HepG2 (cell line): Measurements from ENCODE around the gene U2SURP. TPM values are rescaled to one million over a fixed set of nuclear protein-coding genes. Genes with fewer than 3 reads are reported as not detected.

Experiments used
- IRF2 ChIP-seq: IDR thresholded peaks from 2 replicates; pipeline ENCODE4 v1.6.1; 2018; ENCODE audit warnings: missing genetic modification reagents, missing compliant biosample characterization
- SP140L ChIP-seq: sonication (generic); formaldehyde crosslinking; IDR thresholded peaks from 2 replicates; pipeline ENCODE4 v1.4.0; 2020; ENCODE audit warnings: missing genetic modification reagents, borderline replicate concordance
- USF2 ChIP-seq, 2 experiments: sonication (generic) in 1 of 2; formaldehyde crosslinking in 1 of 2; IDR thresholded peaks; 2 replicates each; pipeline versions ENCODE4 v1.5.1 to v1.6.1; 2011 to 2020; ENCODE audit warnings: borderline replicate concordance in 1 of 2, low read depth in 1 of 2, low read length in 1 of 2, mild to moderate bottlenecking in 1 of 2, missing genetic modification reagents in 1 of 2, moderate library complexity in 1 of 2
- ZBTB33 ChIP-seq: sonication (generic); formaldehyde crosslinking; IDR thresholded peaks from 2 replicates; pipeline ENCODE4 v1.4.0; 2020; ENCODE audit warnings: missing genetic modification reagents
- ZNF18 ChIP-seq: sonication (generic); formaldehyde crosslinking; IDR thresholded peaks from 2 replicates; pipeline ENCODE4 v1.8.0; 2022; ENCODE audit warnings: mild to moderate bottlenecking, missing genetic modification reagents; ENCODE audit not compliant: insufficient replicate concordance
- ZNF263 ChIP-seq: sonication (generic); formaldehyde crosslinking; IDR thresholded peaks from 2 replicates; pipeline ENCODE4 v1.4.0; 2020; ENCODE audit warnings: missing genetic modification reagents
- ZNF30 ChIP-seq: sonication (generic); formaldehyde crosslinking; IDR thresholded peaks from 2 replicates; pipeline ENCODE4 v1.5.0; 2020; ENCODE audit warnings: mild to moderate bottlenecking, missing genetic modification reagents
- ZNF580 ChIP-seq: IDR thresholded peaks from 2 replicates; pipeline ENCODE4 v1.6.1; 2016; ENCODE audit warnings: low read depth, borderline replicate concordance
- ZNF687 ChIP-seq: sonication (generic); formaldehyde crosslinking; IDR thresholded peaks from 2 replicates; pipeline ENCODE4 v1.5.1; 2020; ENCODE audit warnings: mild to moderate bottlenecking, missing genetic modification reagents, moderate library complexity
- ZNF773 ChIP-seq: sonication (generic); formaldehyde crosslinking; IDR thresholded peaks from 2 replicates; pipeline ENCODE4 v1.4.0; 2020; ENCODE audit warnings: missing genetic modification reagents, borderline replicate concordance
- ZNF792 ChIP-seq: IDR thresholded peaks from 2 replicates; pipeline ENCODE4 v1.6.1; 2016
- ZNF841 ChIP-seq: sonication (generic); formaldehyde crosslinking; IDR thresholded peaks from 2 replicates; pipeline ENCODE4 v1.8.1; 2023; ENCODE audit warnings: missing genetic modification reagents, borderline replicate concordance
- ZNF879 ChIP-seq: sonication (generic); formaldehyde crosslinking; IDR thresholded peaks from 2 replicates; pipeline ENCODE4 v1.8.1; 2023; ENCODE audit warnings: missing genetic modification reagents
- polyA plus RNA-seq, 8 experiments: library from polyadenylated mRNA; depleted of rRNA in 3 of 8; stranded (reverse) in 7 of 8; unstranded in 1 of 8; fragments of >200 nt; fragmentation: Illumina TruSeq in 4 of 8; extraction: Trizol in 4 of 8; gene quantifications; 2 replicates each; pipeline versions ENCODE4 v1.2.1 to v1.2.3, GENCODE V29; 2011 to 2016; ENCODE audit warnings: low read depth in 4 of 8, missing spikeins in 1 of 8, mixed read lengths in 1 of 8; ENCODE audit not compliant: insufficient read depth in 1 of 8
- total RNA-seq, 5 experiments: library from RNA; depleted of rRNA; stranded (reverse); fragments of >200 nt; fragmentation: Illumina TruSeq; extraction: Trizol; gene quantifications; 2 replicates each; pipeline ENCODE4 v1.2.3, GENCODE V29; 2016; ENCODE audit warnings: low read depth in 1 of 5
- TF ChIP-seq, protein P1 (sequence below): sonication (generic); formaldehyde crosslinking; IDR thresholded peaks from 2 replicates; pipeline ENCODE4 v1.4.0; 2020; ENCODE audit warnings: mild to moderate bottlenecking, missing genetic modification reagents
- TF ChIP-seq, protein P2 (sequence below): sonication (generic); formaldehyde crosslinking; IDR thresholded peaks from 2 replicates; pipeline ENCODE4 v1.4.0; 2020; ENCODE audit warnings: mild to moderate bottlenecking, missing genetic modification reagents

The U2SURP gene
- total and polyA plus RNA-seq, 2 of the 13 experiments (the other 11 are each of a cell fraction or from before 2014, with no cell fraction given), result 55.9 to 173 TPM

GRCh38 chr3:142962520-142963233, 38.7 kb upstream of the U2SURP start (continued):
- TF ChIP-seq USF2 (IDR thresholded peaks at IDR 0.05; ENCODE audit: low read depth, low read length), result no peak
- peak; percentile 32; the same call in 1 of the 2 replicates for TF ChIP-seq USF2 (CRISPR knock-in tag; IDR thresholded peaks at IDR 0.05; ENCODE audit: borderline replicate concordance)
- TF ChIP-seq ZNF841 (CRISPR knock-in tag), result peak; percentile 25; the same call in 1 of the 2 replicates
- TF ChIP-seq ZNF30 (CRISPR knock-in tag), result peak; percentile 62
- TF ChIP-seq ZNF879, result peak; percentile 35; the same call in 1 of the 2 replicates
- TF ChIP-seq ZNF18 (CRISPR knock-in tag), result peak; percentile 55
- no peak for TF ChIP-seq SP140L (CRISPR knock-in tag)
- TF ChIP-seq ZNF792 (CRISPR knock-in tag), result 0 out of 2 replicates have a peak, but pooled peaks have one; percentile 24
- no peak for TF ChIP-seq ZNF263 (CRISPR knock-in tag)
- TF ChIP-seq ZNF580 (CRISPR knock-in tag), result no peak
- TF ChIP-seq, protein P1, sequence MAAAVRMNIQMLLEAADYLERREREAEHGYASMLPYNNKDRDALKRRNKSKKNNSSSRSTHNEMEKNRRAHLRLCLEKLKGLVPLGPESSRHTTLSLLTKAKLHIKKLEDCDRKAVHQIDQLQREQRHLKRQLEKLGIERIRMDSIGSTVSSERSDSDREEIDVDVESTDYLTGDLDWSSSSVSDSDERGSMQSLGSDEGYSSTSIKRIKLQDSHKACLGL (CRISPR knock-in tag), result peak; percentile 33; the same call in 1 of the 2 replicates
- peak; percentile 95 for TF ChIP-seq ZBTB33 (CRISPR knock-in tag)
- TF ChIP-seq IRF2 (CRISPR knock-in tag), result peak; percentile 14; the same call in 1 of the 2 replicates
- TF ChIP-seq ZNF773 (CRISPR knock-in tag), result peak; percentile 58; the same call in 1 of the 2 replicates
- TF ChIP-seq ZNF687 (CRISPR knock-in tag), result peak; percentile 99
- TF ChIP-seq, protein P2, sequence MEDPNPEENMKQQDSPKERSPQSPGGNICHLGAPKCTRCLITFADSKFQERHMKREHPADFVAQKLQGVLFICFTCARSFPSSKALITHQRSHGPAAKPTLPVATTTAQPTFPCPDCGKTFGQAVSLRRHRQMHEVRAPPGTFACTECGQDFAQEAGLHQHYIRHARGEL, result peak; percentile 18; the same call in 1 of the 2 replicates
